ENCODE data around the gene MAGI2.

- TF ChIP-seq CTCF (conservative IDR thresholded peaks at IDR 0.05 in 1 of 2, IDR thresholded peaks at IDR 0.05 in 1 of 2; ENCODE audit: extremely low read depth in 1 of 2, insufficient read depth in 1 of 2, low read depth in 1 of 2, low read length in 2 of 2) (no peak), EZH2 (IDR thresholded peaks at IDR 0.05; ENCODE audit: borderline replicate concordance, low read length) (no peak)
Measured at GRCh38 chr7:78476851-78477405, 976.5 kb downstream of the MAGI2 start.
